Esophagus muscularis mucosa (tissue), 4 donors: ENCODE measurements around the gene MSRB3. TPM values are rescaled to one million over a fixed set of nuclear protein-coding genes. Genes with fewer than 3 reads are reported as not detected.

Experiments
- DNase-seq: peaks from one replicate; pipeline ENCODE4 v3.0.0-alpha.2; 2017; ENCODE audit errors: extremely low spot score
- H3K27ac ChIP-seq, 4 donors: fragments of 200-600 bp; sonication (generic); replicated peaks in 1 of 4; 1 replicate in 3 of 4; 2 replicates in 1 of 4; pipeline ENCODE4 v1.5.1; 2016 to 2019; ENCODE audit warnings: mild to moderate bottlenecking in 1 of 4
- H3K27me3 ChIP-seq, 4 donors: fragments of 200-600 bp; sonication (generic); one replicate each; pipeline versions ENCODE4 v1.5.1 to v1.6.0; 2016 to 2019
- H3K36me3 ChIP-seq, 4 donors: fragments of 200-600 bp; sonication (generic); one replicate each; pipeline ENCODE4 v1.5.1; 2016 to 2019
- H3K4me1 ChIP-seq, 4 donors: fragments of 200-600 bp; sonication (generic); one replicate each; pipeline ENCODE4 v1.5.1; 2016 to 2019
- H3K4me3 ChIP-seq, 4 donors: fragments of 200-600 bp; sonication (generic); 1 replicate in 2 of 4; 2 replicates in 2 of 4; pipeline ENCODE4 v1.5.1; 2016 to 2019; ENCODE audit warnings: mild to moderate bottlenecking in 4 of 4, moderate library complexity in 1 of 4
- H3K9me3 ChIP-seq, 4 donors: fragments of 200-600 bp; sonication (generic); 1 replicate in 3 of 4; 2 replicates in 1 of 4; pipeline ENCODE4 v1.5.1; 2016 to 2019
- EP300 ChIP-seq: sonication (generic); formaldehyde crosslinking; IDR thresholded peaks from one replicate; pipeline ENCODE4 v1.6.1; 2017; ENCODE audit warnings: antibody characterized with exemption
- POLR2A ChIP-seq: fragments of 450-650 bp; IDR thresholded peaks from one replicate; pipeline ENCODE4 v1.6.1; 2017; ENCODE audit warnings: antibody characterized with exemption, moderate library complexity, mild to moderate bottlenecking, low read depth
- POLR2AphosphoS5 ChIP-seq, 2 donors: sonication (generic); formaldehyde crosslinking; IDR thresholded peaks; one replicate each; pipeline ENCODE4 v1.6.1; 2017; ENCODE audit warnings: antibody characterized with exemption in 2 of 2
- WGBS: methylation state at CpG from one replicate; pipeline ENCODE4 v1.1.5; 2018; 5-methylcytosine and 5-hydroxymethylcytosine counted together
- intact Hi-C: fragments of 100-400 bp; cut with DNase I; formaldehyde crosslinking; loops from one replicate; pipeline ENCODE4 v1.15.1; 2023
- total RNA-seq, 4 donors: library from RNA; depleted of rRNA; stranded (reverse); fragments of >200 nt; gene quantifications; one replicate each; pipeline versions ENCODE4 v1.1.0 to v1.2.1, GENCODE V29; 2016
- TF ChIP-seq, protein P1 (sequence below), 3 experiments: fragments of 200-600 bp in 2 of 3; fragments of 450-650 bp in 1 of 3; sonication (generic) in 2 of 3; IDR thresholded peaks; one replicate each; pipeline ENCODE4 v1.5.1; 2017 to 2019; ENCODE audit warnings: antibody characterized with exemption in 3 of 3, mild to moderate bottlenecking in 2 of 3, moderate library complexity in 1 of 3

The MSRB3 gene
- total RNA-seq, 4 donors from 2014 or later = 213 to 325 (median 288) TPM

DNA sequence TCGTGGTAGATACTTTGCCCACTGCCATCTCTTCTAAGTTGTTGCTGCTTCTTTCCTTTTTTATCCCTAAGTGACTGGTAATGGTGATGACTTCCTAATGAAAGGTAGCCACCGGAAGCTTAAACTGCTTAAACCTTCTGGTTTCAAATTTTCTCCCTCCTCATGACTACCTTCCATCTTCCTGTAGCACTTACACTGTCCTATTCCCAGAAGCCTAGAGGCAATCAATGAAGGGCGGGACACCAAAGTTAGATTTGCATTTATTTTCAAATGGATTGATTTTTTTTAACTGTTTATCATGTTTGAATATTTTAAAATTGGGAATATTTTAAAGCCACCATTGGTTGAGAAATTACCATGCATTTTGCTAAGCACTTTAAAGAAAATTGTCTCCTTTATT lies 64.7 kb downstream of the MSRB3 start:
- no peaks in the 10 kb centered on the region for H3K4me1 ChIP-seq
- no peak overlapping the region for H3K4me3 ChIP-seq
- intact Hi-C loops = no loop called here
- peaks cover 0 to 13% (median 0%) of the 10 kb centered on the region in 4 donors for H3K36me3 ChIP-seq
- no peak for TF ChIP-seq EP300
- TF ChIP-seq, protein P1, sequence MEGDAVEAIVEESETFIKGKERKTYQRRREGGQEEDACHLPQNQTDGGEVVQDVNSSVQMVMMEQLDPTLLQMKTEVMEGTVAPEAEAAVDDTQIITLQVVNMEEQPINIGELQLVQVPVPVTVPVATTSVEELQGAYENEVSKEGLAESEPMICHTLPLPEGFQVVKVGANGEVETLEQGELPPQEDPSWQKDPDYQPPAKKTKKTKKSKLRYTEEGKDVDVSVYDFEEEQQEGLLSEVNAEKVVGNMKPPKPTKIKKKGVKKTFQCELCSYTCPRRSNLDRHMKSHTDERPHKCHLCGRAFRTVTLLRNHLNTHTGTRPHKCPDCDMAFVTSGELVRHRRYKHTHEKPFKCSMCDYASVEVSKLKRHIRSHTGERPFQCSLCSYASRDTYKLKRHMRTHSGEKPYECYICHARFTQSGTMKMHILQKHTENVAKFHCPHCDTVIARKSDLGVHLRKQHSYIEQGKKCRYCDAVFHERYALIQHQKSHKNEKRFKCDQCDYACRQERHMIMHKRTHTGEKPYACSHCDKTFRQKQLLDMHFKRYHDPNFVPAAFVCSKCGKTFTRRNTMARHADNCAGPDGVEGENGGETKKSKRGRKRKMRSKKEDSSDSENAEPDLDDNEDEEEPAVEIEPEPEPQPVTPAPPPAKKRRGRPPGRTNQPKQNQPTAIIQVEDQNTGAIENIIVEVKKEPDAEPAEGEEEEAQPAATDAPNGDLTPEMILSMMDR (IDR thresholded peaks at IDR 0.05) = no peak
- TF ChIP-seq POLR2A = no peak
- TF ChIP-seq POLR2AphosphoS5 (IDR thresholded peaks at IDR 0.05) = no peak
- H3K9me3 ChIP-seq = peaks cover 0 to 3% (median 0%) of the 10 kb centered on the region in 4 donors
- 88% methylated on average over 3 of the region's 3 CpGs for WGBS
- no peak overlapping the region for H3K27ac ChIP-seq
- DNase-seq = no peak
- H3K27me3 ChIP-seq = no peaks in the 10 kb centered on the region

GRCh38 chr12:65343801-65344200 lies 65.3 kb downstream of the MSRB3 start:
- intact Hi-C loops = no loop called here
- 76% methylated on average over 1 of the region's 1 CpG for WGBS
- peaks cover 0 to 3% (median 0%) of the 10 kb centered on the region in 4 donors for H3K9me3 ChIP-seq

DNA sequence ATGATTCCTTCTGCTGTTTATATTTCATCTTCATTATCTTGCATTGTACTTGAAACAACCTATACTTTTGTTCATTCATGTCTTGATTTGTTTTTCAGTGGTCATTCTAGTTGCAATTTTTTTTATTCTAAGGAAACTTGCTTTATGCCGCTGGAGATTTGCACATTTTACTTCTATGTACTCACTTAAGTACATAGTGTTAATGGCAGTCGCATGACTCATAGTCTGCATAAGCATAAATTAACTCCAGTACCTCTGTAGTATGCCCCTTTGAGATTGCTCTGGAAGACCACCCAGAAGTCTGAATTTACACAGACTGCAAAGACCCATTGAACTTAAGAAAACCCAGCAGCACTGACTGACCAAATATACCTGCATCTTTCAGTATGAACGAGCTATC lies 77.0 kb downstream of the MSRB3 start:
- Histone ChIP-seq H3K27me3 (no peaks in the 10 kb centered on the region), H3K4me3 (no peak overlapping the region), H3K9me3 (no peaks in the 10 kb centered on the region), H3K4me1 (peaks cover 0 to 14% (median 3%) of the 10 kb centered on the region in 4 donors), H3K27ac (no peak overlapping the region), H3K36me3 (peaks cover 0 to 4% (median 0%) of the 10 kb centered on the region in 4 donors)
- no peak for DNase-seq
- no peak for TF ChIP-seq POLR2A
- TF ChIP-seq, protein P1 (IDR thresholded peaks at IDR 0.05) = no peak
- no peak for TF ChIP-seq POLR2AphosphoS5 (IDR thresholded peaks at IDR 0.05)
- no peak for TF ChIP-seq EP300
- 76% methylated on average over 3 of the region's 3 CpGs for WGBS
- intact Hi-C loops = no loop called here

More at GRCh38 chr12:65343801-65344200, 65.3 kb downstream of the MSRB3 start:
- DNase-seq = no peak
- no peak overlapping the region for H3K27ac ChIP-seq
- H3K4me3 ChIP-seq = no peak overlapping the region
- no peaks in the 10 kb centered on the region for H3K4me1 ChIP-seq
- peaks cover 0 to 8% (median 0%) of the 10 kb centered on the region in 4 donors for H3K36me3 ChIP-seq
- no peaks in the 10 kb centered on the region for H3K27me3 ChIP-seq
- no peak for TF ChIP-seq POLR2A
- no peak for TF ChIP-seq POLR2AphosphoS5 (IDR thresholded peaks at IDR 0.05)
- TF ChIP-seq, protein P1 (IDR thresholded peaks at IDR 0.05) = no peak
- TF ChIP-seq EP300 = no peak

DNA sequence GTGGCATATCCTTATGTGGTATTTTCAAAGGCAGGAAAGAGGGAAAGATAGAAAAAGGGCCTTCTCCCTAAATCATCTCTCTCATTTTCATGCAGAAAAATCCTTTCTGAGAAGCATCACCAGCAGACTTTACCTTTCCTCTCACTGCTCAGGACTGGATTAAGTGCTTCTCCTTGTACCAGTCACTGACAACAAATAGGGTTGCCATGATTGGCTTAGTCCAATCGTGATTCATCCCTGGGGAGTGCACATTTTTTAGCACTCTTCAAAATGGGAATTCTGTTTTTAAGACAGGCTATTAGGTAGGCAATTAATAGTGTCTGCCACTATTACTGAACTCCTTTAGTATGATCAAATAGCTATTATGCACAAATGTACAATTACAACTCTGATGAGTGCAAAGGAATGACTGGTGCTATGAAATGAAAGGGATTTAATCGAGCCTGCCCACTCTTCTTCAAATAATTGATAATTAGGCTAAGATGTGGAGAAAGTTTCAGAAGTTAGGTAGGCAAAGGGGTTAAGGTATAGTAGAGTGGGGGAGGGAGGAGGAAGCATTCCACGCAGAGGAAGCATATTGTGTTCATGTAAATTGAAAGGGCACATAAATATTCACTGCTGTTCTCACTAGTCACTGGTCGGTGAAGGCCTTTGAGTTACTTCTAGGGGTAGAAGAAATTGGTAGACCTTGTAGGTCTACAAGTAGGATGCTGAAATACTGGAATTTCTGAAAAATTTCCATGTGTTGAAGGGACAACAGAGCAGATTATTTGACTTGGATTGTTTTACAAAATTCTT lies 84.0 kb downstream of the MSRB3 start:
- 68% methylated on average over 4 of the region's 4 CpGs for WGBS
- H3K4me1 ChIP-seq = peaks cover 3 to 22% (median 11%) of the 10 kb centered on the region in 4 donors
- intact Hi-C loops = no loop called here

More for the DNA sequence above, 84.0 kb downstream of the MSRB3 start:
- TF ChIP-seq, protein P1 (IDR thresholded peaks at IDR 0.05) = no peak
- no peak for TF ChIP-seq POLR2AphosphoS5 (IDR thresholded peaks at IDR 0.05)
- TF ChIP-seq POLR2A = no peak
- no peak for TF ChIP-seq EP300
- Histone ChIP-seq H3K9me3 (no peaks in the 10 kb centered on the region), H3K27me3 (no peaks in the 10 kb centered on the region), H3K4me3 (no peak overlapping the region), H3K27ac (no peak overlapping the region), H3K36me3 (peaks cover 0 to 11% (median 6%) of the 10 kb centered on the region in 4 donors)
- no peak for DNase-seq
